HEK293 (cell line): ENCODE results near the gene PRPF6.
A peak's percentile ranks its signal among the peaks of the same experiment; 100 is the strongest.
"Not testable (repeated sequence)": the region's sequence is repeated elsewhere in the genome, so short reads cannot be mapped to it uniquely, and the experiment has no call there.

ENCODE experiments used
- CTCF ChIA-PET: fragments of 350-600 bp; formaldehyde crosslinking; extraction: SDS; loops from one replicate; lab custom pipeline; 2021; ENCODE audit warnings: antibody characterized with exemption; lab: Yijun Ruan, JAX
- POLR2A ChIA-PET: fragments of 300-600 bp; formaldehyde crosslinking; extraction: SDS; loops from one replicate; lab custom pipeline; 2020; ENCODE audit warnings: antibody characterized with exemption, inconsistent platforms; lab: Yijun Ruan, JAX
- H3K27ac ChIP-seq: fragments of 200-500 bp; sonication (Bioruptor generic); 2 replicates; pipeline ENCODE4 v1.5.1; 2014; ENCODE audit warnings: low read depth, low read length, control low read depth, inconsistent platforms; ENCODE audit errors: extremely low read depth
- H3K36me3 ChIP-seq, 2 experiments: fragments of 200-500 bp in 1 of 2; sonication (Bioruptor generic) in 1 of 2; 1 replicate in 1 of 2; 2 replicates in 1 of 2; pipeline ENCODE4 v1.5.1; 2014 to 2017; ENCODE audit warnings: inconsistent platforms in 2 of 2, low read length in 2 of 2; ENCODE audit not compliant: control insufficient read depth in 2 of 2, insufficient read depth in 1 of 2
- H3K4me1 ChIP-seq: fragments of 200-500 bp; sonication (Bioruptor generic); 2 replicates; pipeline ENCODE4 v1.5.1; 2014; ENCODE audit warnings: mild to moderate bottlenecking, low read length, inconsistent platforms; ENCODE audit not compliant: control insufficient read depth, insufficient read depth
- H3K4me3 ChIP-seq: 2 replicates; pipeline ENCODE4 v1.5.1; 2011; ENCODE audit warnings: low read depth, mild to moderate bottlenecking, control low read depth, low read length, moderate library complexity
- H3K9me3 ChIP-seq: fragments of 200-500 bp; sonication (Bioruptor generic); 2 replicates; pipeline ENCODE4 v1.5.1; 2014; ENCODE audit warnings: low read depth, low read length, inconsistent platforms; ENCODE audit not compliant: control insufficient read depth, insufficient read depth
- BCL11B ChIP-seq: fragments of 450-650 bp; formaldehyde crosslinking; IDR thresholded peaks from 2 replicates; pipeline ENCODE4 v1.5.1; 2016; ENCODE audit warnings: low read depth, missing biosample characterization, missing genetic modification characterization
- GLIS1 ChIP-seq: fragments of 450-650 bp; formaldehyde crosslinking; IDR thresholded peaks from 2 replicates; pipeline ENCODE4 v1.5.1; 2016; ENCODE audit warnings: missing biosample characterization, missing genetic modification characterization
- GLIS2 ChIP-seq: fragments of 450-650 bp; formaldehyde crosslinking; IDR thresholded peaks from 2 replicates; pipeline ENCODE4 v1.5.1; 2016; ENCODE audit warnings: missing biosample characterization, missing genetic modification characterization
- KLF16 ChIP-seq: fragments of 450-650 bp; formaldehyde crosslinking; IDR thresholded peaks from 2 replicates; pipeline ENCODE4 v1.5.1; 2017; ENCODE audit warnings: missing biosample characterization, missing genetic modification characterization
- KLF9 ChIP-seq: fragments of 450-650 bp; formaldehyde crosslinking; IDR thresholded peaks from 2 replicates; pipeline ENCODE4 v1.5.1; 2016; ENCODE audit warnings: missing biosample characterization, missing genetic modification characterization, low read depth
- PRDM1 ChIP-seq: fragments of 450-650 bp; formaldehyde crosslinking; IDR thresholded peaks from 2 replicates; pipeline ENCODE4; 2016; ENCODE audit warnings: missing biosample characterization, missing genetic modification characterization
- SP3 ChIP-seq: fragments of 450-650 bp; formaldehyde crosslinking; IDR thresholded peaks from 2 replicates; pipeline ENCODE4 v1.5.1; 2016; ENCODE audit warnings: missing biosample characterization, missing genetic modification characterization
- ZBTB7A ChIP-seq: fragments of 450-650 bp; formaldehyde crosslinking; IDR thresholded peaks from 2 replicates; pipeline ENCODE4 v1.5.1; 2016; ENCODE audit warnings: low read depth, missing biosample characterization, missing genetic modification characterization
- ZEB2 ChIP-seq: fragments of 450-650 bp; formaldehyde crosslinking; IDR thresholded peaks from 2 replicates; pipeline ENCODE4 v1.5.1; 2016; ENCODE audit warnings: missing biosample characterization, missing genetic modification characterization
- ZFHX2 ChIP-seq: fragments of 450-650 bp; formaldehyde crosslinking; conservative IDR thresholded peaks from 2 replicates; pipeline ENCODE4 v1.5.1; 2016; ENCODE audit warnings: missing biosample characterization, missing genetic modification characterization
- ZNF366 ChIP-seq: fragments of 450-650 bp; formaldehyde crosslinking; conservative IDR thresholded peaks from 2 replicates; pipeline ENCODE4 v1.5.1; 2016; ENCODE audit warnings: missing biosample characterization, missing genetic modification characterization
- ZNF530 ChIP-seq: fragments of 450-650 bp; formaldehyde crosslinking; IDR thresholded peaks from 2 replicates; pipeline ENCODE4 v1.5.1; 2016; ENCODE audit warnings: low read depth, missing biosample characterization, missing genetic modification characterization
- ZNF621 ChIP-seq: fragments of 450-650 bp; formaldehyde crosslinking; IDR thresholded peaks from 2 replicates; pipeline ENCODE4 v1.5.1; 2017; ENCODE audit warnings: missing biosample characterization, missing genetic modification characterization
- ZNF707 ChIP-seq: fragments of 450-650 bp; formaldehyde crosslinking; IDR thresholded peaks from 2 replicates; pipeline ENCODE4 v1.5.1; 2016; ENCODE audit warnings: missing biosample characterization, missing genetic modification characterization
- TF ChIP-seq, protein P1 (sequence below): fragments of 450-650 bp; formaldehyde crosslinking; IDR thresholded peaks from 2 replicates; pipeline ENCODE4 v1.5.1; 2016; ENCODE audit warnings: missing biosample characterization, missing genetic modification characterization
- TF ChIP-seq, protein P2 (sequence below): fragments of 450-650 bp; formaldehyde crosslinking; IDR thresholded peaks from 2 replicates; pipeline ENCODE4 v1.5.1; 2016; ENCODE audit warnings: missing biosample characterization, missing genetic modification characterization
- TF ChIP-seq, protein P3 (sequence below): fragments of 450-650 bp; formaldehyde crosslinking; optimal IDR thresholded peaks from 2 replicates; pipeline ENCODE3; 2016; ENCODE audit warnings: missing biosample characterization, mild to moderate bottlenecking, missing genetic modification characterization
- TF ChIP-seq, protein P4 (sequence below): sonication (generic); formaldehyde crosslinking; IDR thresholded peaks from 2 replicates; pipeline ENCODE4 v1.8.1; 2022; ENCODE audit warnings: mild to moderate bottlenecking, moderate library complexity, missing genetic modification reagents
- TF ChIP-seq, protein P5 (sequence below): fragments of 450-650 bp; formaldehyde crosslinking; IDR thresholded peaks from 2 replicates; pipeline ENCODE4 v1.5.1; 2016; ENCODE audit warnings: missing biosample characterization, missing genetic modification characterization

PRPF6 gene

DNA sequence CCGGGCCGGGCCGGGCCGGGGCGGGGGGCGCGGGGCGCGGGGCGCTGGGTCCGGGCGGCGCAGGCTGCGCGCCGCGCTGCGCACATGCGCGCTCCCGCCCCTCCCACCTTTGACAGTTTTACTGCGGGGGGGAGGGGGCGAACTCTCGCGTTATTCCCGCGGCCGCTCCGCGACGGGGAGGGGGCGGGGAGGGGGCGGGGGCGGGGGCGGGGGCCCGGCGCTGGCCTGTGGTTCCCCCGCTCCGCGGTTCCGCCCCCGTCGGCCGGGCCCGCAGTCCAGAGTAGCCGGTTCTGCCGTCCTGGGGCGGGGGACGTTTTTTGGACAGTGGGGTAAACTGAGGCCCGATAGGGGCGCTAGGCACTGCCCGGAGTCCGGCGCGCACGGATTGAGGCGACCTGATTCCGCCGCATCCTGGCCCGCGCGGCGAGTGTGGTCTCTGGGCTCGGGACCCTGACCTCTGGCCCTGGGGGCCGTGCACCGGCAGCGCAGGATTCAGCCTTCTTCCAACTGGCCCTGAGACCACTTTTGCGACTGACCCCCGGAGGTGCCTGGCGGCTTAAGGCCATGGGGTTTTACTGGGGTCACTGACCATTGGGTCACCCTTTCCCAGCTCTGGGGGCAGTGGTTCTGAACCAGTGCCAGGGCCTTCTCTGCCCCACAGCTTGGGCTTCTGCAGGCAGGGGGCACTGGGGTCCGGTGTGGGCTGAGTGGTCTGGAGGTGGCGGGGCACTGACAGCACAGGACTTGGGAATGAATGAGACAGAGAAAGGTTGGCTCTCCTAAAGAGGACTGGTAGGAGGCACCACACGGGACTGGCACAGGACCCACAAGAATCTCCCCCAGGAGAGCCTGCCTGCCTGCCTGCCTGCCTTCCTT, 10.9 kb upstream of the PRPF6 start, which contains the start of gene ZNF512B (continued):
- 0 out of 2 replicates have a peak, but pooled peaks have one; percentile 39 for TF ChIP-seq ZFHX2
- TF ChIP-seq BCL11B (tag by site-specific recombination) = peak; percentile 97
- TF ChIP-seq, protein P1, sequence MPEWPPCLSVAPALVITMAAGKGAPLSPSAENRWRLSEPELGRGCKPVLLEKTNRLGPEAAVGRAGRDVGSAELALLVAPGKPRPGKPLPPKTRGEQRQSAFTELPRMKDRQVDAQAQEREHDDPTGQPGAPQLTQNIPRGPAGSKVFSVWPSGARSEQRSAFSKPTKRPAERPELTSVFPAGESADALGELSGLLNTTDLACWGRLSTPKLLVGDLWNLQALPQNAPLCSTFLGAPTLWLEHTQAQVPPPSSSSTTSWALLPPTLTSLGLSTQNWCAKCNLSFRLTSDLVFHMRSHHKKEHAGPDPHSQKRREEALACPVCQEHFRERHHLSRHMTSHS (tag by site-specific recombination) = no peak
- TF ChIP-seq, protein P2, sequence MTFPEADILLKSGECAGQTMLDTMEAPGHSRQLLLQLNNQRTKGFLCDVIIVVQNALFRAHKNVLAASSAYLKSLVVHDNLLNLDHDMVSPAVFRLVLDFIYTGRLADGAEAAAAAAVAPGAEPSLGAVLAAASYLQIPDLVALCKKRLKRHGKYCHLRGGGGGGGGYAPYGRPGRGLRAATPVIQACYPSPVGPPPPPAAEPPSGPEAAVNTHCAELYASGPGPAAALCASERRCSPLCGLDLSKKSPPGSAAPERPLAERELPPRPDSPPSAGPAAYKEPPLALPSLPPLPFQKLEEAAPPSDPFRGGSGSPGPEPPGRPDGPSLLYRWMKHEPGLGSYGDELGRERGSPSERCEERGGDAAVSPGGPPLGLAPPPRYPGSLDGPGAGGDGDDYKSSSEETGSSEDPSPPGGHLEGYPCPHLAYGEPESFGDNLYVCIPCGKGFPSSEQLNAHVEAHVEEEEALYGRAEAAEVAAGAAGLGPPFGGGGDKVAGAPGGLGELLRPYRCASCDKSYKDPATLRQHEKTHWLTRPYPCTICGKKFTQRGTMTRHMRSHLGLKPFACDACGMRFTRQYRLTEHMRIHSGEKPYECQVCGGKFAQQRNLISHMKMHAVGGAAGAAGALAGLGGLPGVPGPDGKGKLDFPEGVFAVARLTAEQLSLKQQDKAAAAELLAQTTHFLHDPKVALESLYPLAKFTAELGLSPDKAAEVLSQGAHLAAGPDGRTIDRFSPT = peak; percentile 75
- TF ChIP-seq KLF16 (tag by site-specific recombination) = 0 out of 2 replicates have a peak, but pooled peaks have one; percentile 47
- TF ChIP-seq SP3 (tag by site-specific recombination) = 0 out of 2 replicates have a peak, but pooled peaks have one; percentile 37
- TF ChIP-seq, protein P3, sequence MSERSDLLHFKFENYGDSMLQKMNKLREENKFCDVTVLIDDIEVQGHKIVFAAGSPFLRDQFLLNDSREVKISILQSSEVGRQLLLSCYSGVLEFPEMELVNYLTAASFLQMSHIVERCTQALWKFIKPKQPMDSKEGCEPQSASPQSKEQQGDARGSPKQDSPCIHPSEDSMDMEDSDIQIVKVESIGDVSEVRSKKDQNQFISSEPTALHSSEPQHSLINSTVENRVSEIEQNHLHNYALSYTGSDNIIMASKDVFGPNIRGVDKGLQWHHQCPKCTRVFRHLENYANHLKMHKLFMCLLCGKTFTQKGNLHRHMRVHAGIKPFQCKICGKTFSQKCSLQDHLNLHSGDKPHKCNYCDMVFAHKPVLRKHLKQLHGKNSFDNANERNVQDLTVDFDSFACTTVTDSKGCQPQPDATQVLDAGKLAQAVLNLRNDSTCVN (tag by site-specific recombination) = peak; percentile 54
- TF ChIP-seq ZNF621 (tag by site-specific recombination) = no peak
- 0 out of 2 replicates have a peak, but pooled peaks have one; percentile 47 for TF ChIP-seq ZEB2 (tag by site-specific recombination)
- 0 out of 2 replicates have a peak, but pooled peaks have one; percentile 57 for TF ChIP-seq ZBTB7A (tag by site-specific recombination)
- TF ChIP-seq KLF9 = peak; percentile 60

DNA sequence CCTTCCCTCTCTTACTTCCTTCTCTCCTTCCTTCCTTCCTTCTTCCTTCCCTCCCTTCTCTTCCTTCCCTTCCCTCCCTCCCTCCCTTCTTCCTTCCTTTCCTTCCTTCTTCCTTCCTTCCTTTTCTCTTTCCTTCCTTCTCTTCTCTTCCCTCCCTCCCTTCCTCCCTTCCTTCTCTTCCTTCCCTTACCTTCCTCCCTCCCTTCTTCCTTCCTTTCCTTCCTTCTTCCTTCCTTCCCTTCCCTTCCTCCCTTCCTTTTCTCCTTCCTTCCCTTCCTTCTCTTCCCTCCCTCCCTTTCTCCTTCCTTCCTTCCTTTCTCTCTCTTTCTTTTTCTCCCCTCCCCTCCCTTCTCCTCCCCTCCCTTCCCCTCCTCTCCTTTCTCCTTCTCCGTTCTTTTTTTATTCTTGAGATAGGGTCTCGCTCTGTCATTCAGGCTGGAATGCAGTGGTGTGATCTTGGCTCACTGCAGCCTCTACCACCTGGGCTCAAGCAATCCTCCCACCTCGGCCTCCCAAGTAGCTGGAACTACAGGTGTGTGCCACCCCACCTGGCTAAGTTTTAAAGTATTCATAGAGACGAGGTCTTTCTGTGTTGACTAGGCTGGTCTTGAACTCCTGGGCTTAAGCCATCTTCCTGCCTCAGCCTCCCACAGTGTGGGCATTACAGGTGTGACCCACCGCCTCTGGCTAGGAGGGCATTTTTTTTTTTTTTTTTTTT, 10.1 kb upstream of the PRPF6 start:
- no peak overlapping the region for H3K27ac ChIP-seq
- H3K9me3 ChIP-seq = no peaks in the 10 kb centered on the region
- H3K36me3 ChIP-seq = peaks cover 0 to 27% of the 10 kb centered on the region in 2 experiments; a peak in 1 of 3 replicates
- H3K4me1 ChIP-seq = no peaks in the 10 kb centered on the region
- POLR2A ChIA-PET = interaction anchor here (0.6 kb wide), 1 partner anchor 106 kb away, joined by 8 read pairs; the partner anchor contains the start of gene TPD52L2
- no peak overlapping the region for H3K4me3 ChIP-seq
- CTCF ChIA-PET = interaction anchor here (0.6 to 0.9 kb wide), 2 partner anchors 92 to 196 kb away, joined by 3 read pairs; no protein-coding TSS in a partner anchor
- TF ChIP-seq, protein P4, sequence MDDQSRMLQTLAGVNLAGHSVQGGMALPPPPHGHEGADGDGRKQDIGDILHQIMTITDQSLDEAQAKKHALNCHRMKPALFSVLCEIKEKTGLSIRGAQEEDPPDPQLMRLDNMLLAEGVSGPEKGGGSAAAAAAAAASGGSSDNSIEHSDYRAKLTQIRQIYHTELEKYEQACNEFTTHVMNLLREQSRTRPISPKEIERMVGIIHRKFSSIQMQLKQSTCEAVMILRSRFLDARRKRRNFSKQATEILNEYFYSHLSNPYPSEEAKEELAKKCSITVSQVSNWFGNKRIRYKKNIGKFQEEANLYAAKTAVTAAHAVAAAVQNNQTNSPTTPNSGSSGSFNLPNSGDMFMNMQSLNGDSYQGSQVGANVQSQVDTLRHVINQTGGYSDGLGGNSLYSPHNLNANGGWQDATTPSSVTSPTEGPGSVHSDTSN (CRISPR knock-in tag) = no peak
- TF ChIP-seq GLIS1 (0 out of 2 replicates have a peak, but pooled peaks have one; percentile 2), ZNF366 (tag by site-specific recombination) (peak; percentile 96), ZNF707 (no peak), GLIS2 (tag by site-specific recombination) (0 out of 2 replicates have a peak, but pooled peaks have one; percentile 43), PRDM1 (tag by site-specific recombination) (0 out of 2 replicates have a peak, but pooled peaks have one; percentile 47), ZNF530 (tag by site-specific recombination) (no peak)
- TF ChIP-seq, protein P5, sequence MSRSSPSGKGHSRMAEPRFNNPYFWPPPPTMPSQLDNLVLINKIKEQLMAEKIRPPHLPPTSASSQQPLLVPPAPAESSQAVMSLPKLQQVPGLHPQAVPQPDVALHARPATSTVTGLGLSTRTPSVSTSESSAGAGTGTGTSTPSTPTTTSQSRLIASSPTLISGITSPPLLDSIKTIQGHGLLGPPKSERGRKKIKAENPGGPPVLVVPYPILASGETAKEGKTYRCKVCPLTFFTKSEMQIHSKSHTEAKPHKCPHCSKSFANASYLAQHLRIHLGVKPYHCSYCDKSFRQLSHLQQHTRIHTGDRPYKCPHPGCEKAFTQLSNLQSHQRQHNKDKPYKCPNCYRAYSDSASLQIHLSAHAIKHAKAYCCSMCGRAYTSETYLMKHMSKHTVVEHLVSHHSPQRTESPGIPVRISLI (tag by site-specific recombination) = 0 out of 2 replicates have a peak, but pooled peaks have one; percentile 57

DNA sequence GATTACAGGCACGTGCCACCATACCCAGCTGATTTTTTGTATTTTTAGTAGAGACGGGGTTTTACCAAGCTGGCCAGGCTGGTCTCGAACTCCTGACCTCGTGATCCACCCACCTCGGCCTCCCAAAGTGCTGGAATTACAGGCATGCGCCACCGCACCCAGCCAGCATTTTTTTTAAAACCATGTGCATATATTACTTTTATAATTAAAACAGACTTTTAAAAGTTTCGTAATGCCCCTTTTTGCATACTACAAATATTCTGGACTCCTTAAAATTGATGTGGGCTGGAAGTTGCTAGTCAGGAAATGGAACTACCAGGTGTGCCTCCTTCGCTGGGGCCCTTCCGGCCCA, 9.0 kb upstream of the PRPF6 start:
- H3K36me3 ChIP-seq = peaks cover 0 to 16% of the 10 kb centered on the region in 2 experiments; a peak in 1 of 3 replicates
- H3K27ac ChIP-seq, H3K4me3 ChIP-seq, H3K4me1 ChIP-seq, H3K9me3 ChIP-seq: not testable (repeated sequence)
- POLR2A ChIA-PET = interaction anchor here (0.6 kb wide), 1 partner anchor 107 kb away, joined by 8 read pairs; the partner anchor contains the start of gene TPD52L2
- CTCF ChIA-PET = interaction anchor here (0.6 to 0.7 kb wide), 3 partner anchors 263 to 789 kb away, joined by 3 to 5 read pairs (median 3); no protein-coding TSS in a partner anchor
